GM10266 (cell line): ENCODE results near the gene COPA.
"Not testable (repeated sequence)": the region's sequence is repeated elsewhere in the genome, so short reads cannot be mapped to it uniquely, and the experiment has no call there.

Source experiments
- DNase-seq: peaks from one replicate; pipeline ENCODE4 v3.0.0; 2012; ENCODE audit errors: extremely low spot score
- CTCF ChIP-seq: IDR thresholded peaks from 2 replicates; pipeline ENCODE4 v1.5.1; 2012; ENCODE audit warnings: mild to moderate bottlenecking, low read depth; ENCODE audit not compliant: control insufficient read depth, insufficient read depth; ENCODE audit errors: missing control alignments

COPA gene

GRCh38 chr1:160342953-160343869 lies at the start of gene COPA, which contains the start of gene NCSTN:
Gene COPA (minus strand): TSS chr1:160343250. CDS start chr1:160343170, 80 bp downstream.
Gene NCSTN (plus strand): TSS chr1:160343383. CDS start chr1:160343397, 14 bp downstream.
- no peak for TF ChIP-seq CTCF
- peak; percentile 89 for DNase-seq

GRCh38 chr1:160388406-160388805 lies 45.4 kb upstream of the COPA start:
- not testable (repeated sequence) for DNase-seq

- DNase-seq: not testable (repeated sequence)
These were observed 41.8 kb upstream of the COPA start for GRCh38 chr1:160384812-160385211.

- TF ChIP-seq CTCF: no peak
These were observed 34.6 kb upstream of the COPA start for GRCh38 chr1:160377585-160378206.

GRCh38 chr1:160376525-160377131 lies 33.6 kb upstream of the COPA start:
- peak; percentile 77 for DNase-seq
- TF ChIP-seq CTCF: peak; percentile 94

More at GRCh38 chr1:160377585-160378206, 34.6 kb upstream of the COPA start:
- DNase-seq: no peak

- no peak for DNase-seq
- no peak for TF ChIP-seq CTCF
These were observed 32.9 kb upstream of the COPA start for GRCh38 chr1:160375788-160376524.

- DNase-seq: no peak
- TF ChIP-seq CTCF: no peak
These were observed 31.5 kb upstream of the COPA start for GRCh38 chr1:160374306-160375110.
